Measurements from ENCODE around the gene MCM8.

DNA sequence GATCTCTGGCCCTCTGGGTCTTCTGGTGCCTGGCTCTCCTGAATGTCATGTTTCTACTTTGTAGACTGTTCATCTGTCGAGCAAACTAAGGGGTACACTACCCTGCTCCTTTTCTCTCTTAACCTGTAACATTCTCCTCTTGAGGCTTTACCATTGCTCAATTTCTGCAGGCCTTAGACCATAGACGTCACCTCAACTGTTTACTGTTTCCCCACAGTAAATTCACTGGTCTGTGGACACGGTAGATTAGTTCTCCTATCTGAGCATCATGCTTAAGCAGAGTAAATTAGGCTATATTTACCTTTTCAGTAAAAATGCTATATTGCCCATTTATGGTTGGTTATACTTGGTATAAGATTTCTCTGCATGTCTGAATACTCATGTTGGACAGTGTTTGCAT lies 40.5 kb downstream of the MCM8 start:
- TF ChIP-seq POLR2A (IDR thresholded peaks at IDR 0.05) = no peak
- TF ChIP-seq, protein P1, sequence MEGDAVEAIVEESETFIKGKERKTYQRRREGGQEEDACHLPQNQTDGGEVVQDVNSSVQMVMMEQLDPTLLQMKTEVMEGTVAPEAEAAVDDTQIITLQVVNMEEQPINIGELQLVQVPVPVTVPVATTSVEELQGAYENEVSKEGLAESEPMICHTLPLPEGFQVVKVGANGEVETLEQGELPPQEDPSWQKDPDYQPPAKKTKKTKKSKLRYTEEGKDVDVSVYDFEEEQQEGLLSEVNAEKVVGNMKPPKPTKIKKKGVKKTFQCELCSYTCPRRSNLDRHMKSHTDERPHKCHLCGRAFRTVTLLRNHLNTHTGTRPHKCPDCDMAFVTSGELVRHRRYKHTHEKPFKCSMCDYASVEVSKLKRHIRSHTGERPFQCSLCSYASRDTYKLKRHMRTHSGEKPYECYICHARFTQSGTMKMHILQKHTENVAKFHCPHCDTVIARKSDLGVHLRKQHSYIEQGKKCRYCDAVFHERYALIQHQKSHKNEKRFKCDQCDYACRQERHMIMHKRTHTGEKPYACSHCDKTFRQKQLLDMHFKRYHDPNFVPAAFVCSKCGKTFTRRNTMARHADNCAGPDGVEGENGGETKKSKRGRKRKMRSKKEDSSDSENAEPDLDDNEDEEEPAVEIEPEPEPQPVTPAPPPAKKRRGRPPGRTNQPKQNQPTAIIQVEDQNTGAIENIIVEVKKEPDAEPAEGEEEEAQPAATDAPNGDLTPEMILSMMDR (IDR thresholded peaks at IDR 0.05) = no peak

All from esophagus squamous epithelium (tissue), 4 donors.